ENCODE measurements around the gene RMRP. TPM values are rescaled to one million over a fixed set of nuclear protein-coding genes. Genes with fewer than 3 reads are reported as not detected.

RMRP gene
- total RNA-seq, 1 experiment from 2014 or later = 8,654 TPM

GRCh38 chr9:35609001-35609819 lies 48.6 kb downstream of the RMRP start:
- peak; percentile 35 to 36 for DNase-seq
- H3K9me3 ChIP-seq (replicated peaks) = no peaks in the 10 kb centered on the region
- H3K27me3 ChIP-seq = no peaks in the 10 kb centered on the region
- H3K4me1 ChIP-seq = 0 out of 2 replicates have a peak, but pooled peaks cover 4% of the 10 kb centered on the region
- no peak overlapping the region for H3K4me3 ChIP-seq
- H3K36me3 ChIP-seq = no peaks in the 10 kb centered on the region
- H3K27ac ChIP-seq = peak overlapping the region; percentile 36

GRCh38 chr9:35608221-35608620 lies 49.6 kb downstream of the RMRP start:
- Histone ChIP-seq H3K27ac (no peak overlapping the region), H3K36me3 (no peaks in the 10 kb centered on the region), H3K4me1 (0 out of 2 replicates have a peak, but pooled peaks cover 4% of the 10 kb centered on the region), H3K4me3 (no peak overlapping the region), H3K9me3 (replicated peaks) (no peaks in the 10 kb centered on the region), H3K27me3 (no peaks in the 10 kb centered on the region)
- no peak for DNase-seq

Other genes starting within 250 kb of the RMRP start
- gene RUSC2, start 167.9 kb downstream of the RMRP start, total RNA-seq (2014; rRNA removed; shearing (Covaris generic)) = 5.3 and 5.6 TPM in 2 replicates
- gene TESK1, start 52.8 kb downstream of the RMRP start, total RNA-seq (2014; rRNA removed; shearing (Covaris generic)) = 9.2 and 10.1 TPM in 2 replicates
- gene CD72, start 39.6 kb downstream of the RMRP start, total RNA-seq (2014; rRNA removed; shearing (Covaris generic)) = not detected in 2 replicates
- gene SIT1, start 7.1 kb downstream of the RMRP start, total RNA-seq (2014; rRNA removed; shearing (Covaris generic)) = 0.13 TPM in 1 of 2 replicates, not detected in the other
- 6.1 and 6.6 TPM in 2 replicates for gene CCDC107, start 273 bp upstream of the RMRP start, total RNA-seq (2014; rRNA removed; shearing (Covaris generic))
- 10.5 and 11.9 TPM in 2 replicates for gene ARHGEF39, start 7.2 kb upstream of the RMRP start, total RNA-seq (2014; rRNA removed; shearing (Covaris generic))
- gene CA9, start 15.9 kb upstream of the RMRP start, total RNA-seq (2014; rRNA removed; shearing (Covaris generic)) = 2.5 and 3.2 TPM in 2 replicates
- gene TPM2, start 31.9 kb upstream of the RMRP start, total RNA-seq (2014; rRNA removed; shearing (Covaris generic)) = 427 and 459 TPM in 2 replicates
- gene TLN1, start 74.2 kb upstream of the RMRP start, total RNA-seq (2014; rRNA removed; shearing (Covaris generic)) = 65.0 and 70.4 TPM in 2 replicates
- 21.1 and 21.6 TPM in 2 replicates for gene CREB3, start 74.6 kb upstream of the RMRP start, total RNA-seq (2014; rRNA removed; shearing (Covaris generic))
- gene GBA2, start 91.2 kb upstream of the RMRP start, total RNA-seq (2014; rRNA removed; shearing (Covaris generic)) = 34.4 and 37.1 TPM in 2 replicates
- 14.6 and 16.3 TPM in 2 replicates for gene RGP1, start 91.3 kb upstream of the RMRP start, total RNA-seq (2014; rRNA removed; shearing (Covaris generic))
- gene MSMP, start 96.3 kb upstream of the RMRP start, total RNA-seq (2014; rRNA removed; shearing (Covaris generic)) = not detected in 2 replicates
- gene NPR2, start 133.6 kb upstream of the RMRP start, total RNA-seq (2014; rRNA removed; shearing (Covaris generic)) = 0.24 and 0.41 TPM in 2 replicates
- gene SPAG8, start 154.2 kb upstream of the RMRP start, total RNA-seq (2014; rRNA removed; shearing (Covaris generic)) = 0.20 and 0.63 TPM in 2 replicates
- gene HINT2, start 157.0 kb upstream of the RMRP start, total RNA-seq (2014; rRNA removed; shearing (Covaris generic)) = 21.3 and 28.2 TPM in 2 replicates
- not detected in 2 replicates for gene FAM221B, start 170.7 kb upstream of the RMRP start, total RNA-seq (2014; rRNA removed; shearing (Covaris generic))
- 1.7 and 2.1 TPM in 2 replicates for gene TMEM8B, start 171.2 kb upstream of the RMRP start, total RNA-seq (2014; rRNA removed; shearing (Covaris generic))
- gene OR13J1, start 212.4 kb upstream of the RMRP start, total RNA-seq (2014; rRNA removed; shearing (Covaris generic)) = not detected in 2 replicates
- gene HRCT1, start 248.2 kb upstream of the RMRP start, total RNA-seq (2014; rRNA removed; shearing (Covaris generic)) = 0.48 TPM in 1 of 2 replicates, not detected in the other

All from SJCRH30 (cell line).